ENCODE results near the gene GNAS. TPM values are rescaled to one million over a fixed set of nuclear protein-coding genes. Genes with fewer than 3 reads are reported as not detected.
A peak's percentile ranks its signal among the peaks of the same experiment; 100 is the strongest.

GNAS gene
- polyA plus RNA-seq, 1 donor = 930 TPM

DNA sequence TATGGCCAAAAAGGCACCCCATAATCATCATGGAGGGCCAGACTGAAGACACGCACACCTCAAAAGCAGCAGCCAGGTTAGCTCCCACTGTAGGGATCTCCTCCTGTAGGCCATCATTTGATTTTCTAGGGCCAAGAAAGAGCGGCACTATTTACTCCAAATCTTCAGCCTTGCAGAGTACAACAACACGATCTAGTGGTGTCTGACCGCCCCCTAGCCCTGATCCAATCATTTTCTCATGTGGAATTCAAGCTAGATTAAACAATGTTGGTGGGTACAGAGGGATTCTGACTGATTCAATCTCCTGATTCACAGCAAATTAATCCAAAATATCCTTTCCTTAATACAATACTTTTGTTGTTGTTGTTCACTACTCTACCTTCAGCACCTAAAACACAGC lies 14.3 kb upstream of the GNAS start:
- no CpG with 5 or more reads among the region's 4 CpGs for WGBS (ENCODE audit: insufficient coverage, low lambda C conversion rate)
- DNase-seq = no peak
- no peak overlapping the region for H3K4me3 ChIP-seq (ENCODE audit: low read length)
- peaks cover 20% of the 10 kb centered on the region for H3K9me3 ChIP-seq (ENCODE audit: control insufficient read depth, low read depth, low read length)
- peaks cover 4% of the 10 kb centered on the region for H3K36me3 ChIP-seq (ENCODE audit: control insufficient read depth, insufficient read depth, low read length)
- H3K27ac ChIP-seq (ENCODE audit: low read length) = no peak overlapping the region
- H3K27me3 ChIP-seq (ENCODE audit: control insufficient read depth, insufficient read depth, low read length) = peaks cover 56% of the 10 kb centered on the region
- no peaks in the 10 kb centered on the region for H3K4me1 ChIP-seq (ENCODE audit: control insufficient read depth, insufficient read depth, low read length)

DNA sequence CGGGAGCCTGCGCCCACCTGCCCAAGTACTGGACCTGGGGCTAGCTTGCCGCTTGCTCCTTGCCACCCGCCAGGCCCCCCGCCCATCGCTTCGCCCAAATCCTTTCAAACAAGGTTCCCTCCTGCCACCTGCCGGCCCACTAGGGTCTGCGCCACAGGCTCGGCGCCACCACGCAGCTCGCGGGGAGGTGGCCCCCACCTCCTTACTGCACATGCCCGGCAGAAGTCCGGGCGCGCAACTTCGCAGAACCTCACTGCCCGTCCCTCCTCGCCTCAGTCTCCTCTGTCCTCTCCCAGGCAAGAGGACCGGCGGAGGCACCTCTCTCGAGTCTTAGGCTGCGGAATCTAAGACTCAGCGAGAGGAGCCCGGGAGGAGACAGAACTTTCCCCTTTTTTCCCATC lies 13.0 kb upstream of the GNAS start:
- H3K9me3 ChIP-seq (ENCODE audit: control insufficient read depth, low read depth, low read length) = peaks cover 20% of the 10 kb centered on the region
- H3K27me3 ChIP-seq (ENCODE audit: control insufficient read depth, insufficient read depth, low read length) = peaks cover 61% of the 10 kb centered on the region
- no peak overlapping the region for H3K27ac ChIP-seq (ENCODE audit: low read length)
- DNase-seq = no peak
- peaks cover 4% of the 10 kb centered on the region for H3K36me3 ChIP-seq (ENCODE audit: control insufficient read depth, insufficient read depth, low read length)
- WGBS (ENCODE audit: insufficient coverage, low lambda C conversion rate) = no CpG with 5 or more reads among the region's 27 CpGs
- H3K4me3 ChIP-seq (ENCODE audit: low read length) = no peak overlapping the region
- no peaks in the 10 kb centered on the region for H3K4me1 ChIP-seq (ENCODE audit: control insufficient read depth, insufficient read depth, low read length)

DNA sequence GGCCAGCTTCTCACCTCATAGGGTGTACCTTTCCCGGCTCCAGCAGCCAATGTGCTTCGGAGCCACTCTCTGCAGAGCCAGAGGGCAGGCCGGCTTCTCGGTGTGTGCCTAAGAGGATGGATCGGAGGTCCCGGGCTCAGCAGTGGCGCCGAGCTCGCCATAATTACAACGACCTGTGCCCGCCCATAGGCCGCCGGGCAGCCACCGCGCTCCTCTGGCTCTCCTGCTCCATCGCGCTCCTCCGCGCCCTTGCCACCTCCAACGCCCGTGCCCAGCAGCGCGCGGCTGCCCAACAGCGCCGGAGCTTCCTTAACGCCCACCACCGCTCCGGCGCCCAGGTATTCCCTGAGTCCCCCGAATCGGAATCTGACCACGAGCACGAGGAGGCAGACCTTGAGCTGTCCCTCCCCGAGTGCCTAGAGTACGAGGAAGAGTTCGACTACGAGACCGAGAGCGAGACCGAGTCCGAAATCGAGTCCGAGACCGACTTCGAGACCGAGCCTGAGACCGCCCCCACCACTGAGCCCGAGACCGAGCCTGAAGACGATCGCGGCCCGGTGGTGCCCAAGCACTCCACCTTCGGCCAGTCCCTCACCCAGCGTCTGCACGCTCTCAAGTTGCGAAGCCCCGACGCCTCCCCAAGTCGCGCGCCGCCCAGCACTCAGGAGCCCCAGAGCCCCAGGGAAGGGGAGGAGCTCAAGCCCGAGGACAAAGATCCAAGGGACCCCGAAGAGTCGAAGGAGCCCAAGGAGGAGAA lies 12.3 kb upstream of the GNAS start:
- peaks cover 62% of the 10 kb centered on the region for H3K27me3 ChIP-seq (ENCODE audit: control insufficient read depth, insufficient read depth, low read length)
- H3K4me3 ChIP-seq (ENCODE audit: low read length) = no peak overlapping the region

DNA sequence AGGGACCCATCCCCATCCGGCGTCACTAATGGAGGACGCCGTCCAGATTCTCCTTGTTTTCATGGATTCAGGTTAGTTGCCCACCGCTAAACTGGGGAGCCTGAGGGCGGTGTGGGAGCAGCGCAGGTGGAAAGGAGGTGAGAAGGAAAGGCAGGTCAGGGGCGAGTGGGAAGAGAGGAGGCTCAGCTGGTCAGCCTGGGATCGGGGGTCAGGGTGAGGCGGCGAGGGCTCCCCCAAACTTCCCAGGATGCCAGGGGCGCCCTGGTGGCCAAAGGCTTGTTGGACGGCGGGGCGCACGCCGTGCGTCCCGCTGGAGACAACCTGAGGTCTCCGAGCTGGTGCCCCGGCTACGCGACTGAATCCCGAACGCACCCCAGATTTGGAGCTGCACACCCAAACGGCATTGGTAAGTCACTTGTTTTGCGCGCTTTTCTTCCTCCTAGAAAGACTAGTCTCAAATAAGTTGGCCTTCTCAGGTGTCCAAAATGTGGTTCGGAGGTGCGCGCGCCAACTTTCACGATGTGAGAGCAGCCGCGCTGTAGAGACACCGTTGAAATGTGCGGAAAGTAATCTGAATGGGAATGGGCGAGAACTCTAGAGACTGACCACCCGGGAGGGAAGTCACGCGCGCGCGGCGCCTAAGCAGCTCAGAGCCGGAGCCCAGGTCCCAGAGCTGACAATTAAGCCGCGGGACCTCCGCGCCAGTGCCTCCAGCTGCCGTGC lies 11.5 kb upstream of the GNAS start:
- Histone ChIP-seq H3K36me3 (ENCODE audit: control insufficient read depth, insufficient read depth, low read length) (peaks cover 4% of the 10 kb centered on the region), H3K9me3 (ENCODE audit: control insufficient read depth, low read depth, low read length) (peaks cover 20% of the 10 kb centered on the region), H3K4me1 (ENCODE audit: control insufficient read depth, insufficient read depth, low read length) (no peaks in the 10 kb centered on the region), H3K27ac (ENCODE audit: low read length) (no peak overlapping the region), H3K27me3 (ENCODE audit: control insufficient read depth, insufficient read depth, low read length) (peaks cover 59% of the 10 kb centered on the region), H3K4me3 (ENCODE audit: low read length) (no peak overlapping the region)
- 29% methylated on average over 6 of the region's 51 CpGs for WGBS (ENCODE audit: insufficient coverage, low lambda C conversion rate)
- DNase-seq = no peak

More for the DNA sequence above, 12.3 kb upstream of the GNAS start:
- DNase-seq = no peak
- H3K36me3 ChIP-seq (ENCODE audit: control insufficient read depth, insufficient read depth, low read length) = peaks cover 4% of the 10 kb centered on the region
- no peak overlapping the region for H3K27ac ChIP-seq (ENCODE audit: low read length)
- H3K4me1 ChIP-seq (ENCODE audit: control insufficient read depth, insufficient read depth, low read length) = no peaks in the 10 kb centered on the region
- H3K9me3 ChIP-seq (ENCODE audit: control insufficient read depth, low read depth, low read length) = peaks cover 20% of the 10 kb centered on the region
- no CpG with 5 or more reads among the region's 67 CpGs for WGBS (ENCODE audit: insufficient coverage, low lambda C conversion rate)

DNA sequence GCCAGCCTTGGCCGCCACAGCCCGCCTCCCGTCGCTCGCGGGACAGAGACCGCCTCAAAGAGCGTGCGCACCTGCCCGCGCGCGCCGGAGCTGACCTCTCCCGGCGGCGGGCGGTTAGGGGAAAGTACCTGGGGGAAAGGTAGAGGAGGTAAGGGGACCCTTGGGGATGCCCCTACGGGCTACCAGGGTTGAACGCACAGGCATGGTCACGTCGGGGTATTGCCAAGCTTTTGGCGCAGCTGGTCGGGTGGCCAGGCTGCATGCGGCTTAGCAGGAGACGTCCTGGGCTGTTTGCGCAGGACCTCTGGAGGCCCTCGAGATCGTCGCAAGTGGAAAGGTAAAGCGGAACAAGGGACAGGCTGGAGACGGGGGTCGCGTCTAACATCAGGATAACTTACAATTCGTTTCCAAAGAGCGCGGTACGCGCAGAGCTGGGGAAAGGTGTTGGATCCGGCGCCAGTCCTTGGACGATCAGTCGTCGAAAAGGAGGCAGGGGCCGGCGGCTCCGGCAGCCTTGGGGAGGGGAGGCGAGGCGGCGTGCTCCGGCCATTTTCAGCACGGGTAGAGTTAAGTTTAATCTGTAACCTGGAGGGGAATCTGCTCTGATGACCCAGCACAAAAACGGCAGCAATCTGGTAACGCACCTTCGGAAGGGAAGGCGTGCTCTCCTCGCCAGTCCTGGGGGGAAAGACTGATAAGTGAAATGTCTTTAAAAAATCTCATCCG lies 10.8 kb upstream of the GNAS start:
- H3K27ac ChIP-seq (ENCODE audit: low read length) = no peak overlapping the region
- peak in 1 of 2 donors; percentile 15 for DNase-seq
- WGBS (ENCODE audit: insufficient coverage, low lambda C conversion rate) = 75% methylated on average over 4 of the region's 58 CpGs
- no peak overlapping the region for H3K4me3 ChIP-seq (ENCODE audit: low read length)
- peaks cover 58% of the 10 kb centered on the region for H3K27me3 ChIP-seq (ENCODE audit: control insufficient read depth, insufficient read depth, low read length)
- H3K36me3 ChIP-seq (ENCODE audit: control insufficient read depth, insufficient read depth, low read length) = peaks cover 4% of the 10 kb centered on the region
- H3K9me3 ChIP-seq (ENCODE audit: control insufficient read depth, low read depth, low read length) = peaks cover 20% of the 10 kb centered on the region
- H3K4me1 ChIP-seq (ENCODE audit: control insufficient read depth, insufficient read depth, low read length) = no peaks in the 10 kb centered on the region

DNA sequence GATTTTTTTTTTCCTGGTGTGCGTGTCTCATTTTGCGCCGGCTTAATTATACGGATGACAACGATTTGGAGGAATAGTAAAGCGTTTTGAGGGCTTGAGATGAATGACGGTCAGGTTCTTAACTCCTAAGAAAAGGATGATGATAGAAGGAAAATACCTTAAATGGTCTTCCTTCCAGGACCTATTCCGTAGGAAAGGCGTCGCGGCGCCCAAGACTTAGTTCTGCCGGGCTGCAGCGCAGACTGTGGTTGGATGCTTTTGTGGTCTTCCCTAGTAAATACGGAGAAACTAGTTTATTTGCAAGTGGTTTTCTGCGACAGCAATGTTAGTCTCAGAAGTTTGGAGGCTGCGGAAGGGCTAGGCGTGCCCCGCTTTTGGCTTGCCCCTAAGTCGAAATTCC lies 10.2 kb upstream of the GNAS start:
- no peak for DNase-seq
- Histone ChIP-seq H3K9me3 (ENCODE audit: control insufficient read depth, low read depth, low read length) (peaks cover 20% of the 10 kb centered on the region), H3K4me1 (ENCODE audit: control insufficient read depth, insufficient read depth, low read length) (no peaks in the 10 kb centered on the region), H3K4me3 (ENCODE audit: low read length) (no peak overlapping the region), H3K27me3 (ENCODE audit: control insufficient read depth, insufficient read depth, low read length) (peaks cover 58% of the 10 kb centered on the region), H3K27ac (ENCODE audit: low read length) (no peak overlapping the region), H3K36me3 (ENCODE audit: control insufficient read depth, insufficient read depth, low read length) (peaks cover 4% of the 10 kb centered on the region)
- WGBS (ENCODE audit: insufficient coverage, low lambda C conversion rate) = 40% methylated on average over 1 of the region's 20 CpGs

DNA sequence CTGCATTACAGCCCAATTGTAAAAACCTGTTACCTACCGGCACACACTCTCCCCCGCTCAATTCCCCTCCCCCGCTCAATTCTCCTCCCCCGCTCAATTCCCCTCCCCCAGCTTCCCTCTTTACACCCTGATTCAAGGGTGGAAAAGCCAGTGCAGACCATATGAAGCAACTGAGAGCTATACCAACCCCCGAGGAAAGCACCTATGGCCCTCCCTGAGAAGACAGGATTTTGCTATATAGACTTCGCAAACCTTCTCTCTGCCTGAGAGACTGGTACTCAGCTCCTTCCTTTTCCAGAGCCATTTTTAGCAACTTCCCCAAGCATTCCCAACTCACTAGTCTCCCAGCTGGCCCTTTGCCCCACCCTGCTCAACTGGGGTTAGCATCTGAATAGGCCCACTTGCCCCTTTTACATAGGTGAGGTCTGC lies 9.4 kb upstream of the GNAS start:
- peaks cover 4% of the 10 kb centered on the region for H3K36me3 ChIP-seq (ENCODE audit: control insufficient read depth, insufficient read depth, low read length)
- DNase-seq = no peak
- no CpG with 5 or more reads among the region's 6 CpGs for WGBS (ENCODE audit: insufficient coverage, low lambda C conversion rate)
- no peak overlapping the region for H3K4me3 ChIP-seq (ENCODE audit: low read length)
- peaks cover 20% of the 10 kb centered on the region for H3K9me3 ChIP-seq (ENCODE audit: control insufficient read depth, low read depth, low read length)
- H3K4me1 ChIP-seq (ENCODE audit: control insufficient read depth, insufficient read depth, low read length) = no peaks in the 10 kb centered on the region
- no peak overlapping the region for H3K27ac ChIP-seq (ENCODE audit: low read length)
- peaks cover 58% of the 10 kb centered on the region for H3K27me3 ChIP-seq (ENCODE audit: control insufficient read depth, insufficient read depth, low read length)

DNA sequence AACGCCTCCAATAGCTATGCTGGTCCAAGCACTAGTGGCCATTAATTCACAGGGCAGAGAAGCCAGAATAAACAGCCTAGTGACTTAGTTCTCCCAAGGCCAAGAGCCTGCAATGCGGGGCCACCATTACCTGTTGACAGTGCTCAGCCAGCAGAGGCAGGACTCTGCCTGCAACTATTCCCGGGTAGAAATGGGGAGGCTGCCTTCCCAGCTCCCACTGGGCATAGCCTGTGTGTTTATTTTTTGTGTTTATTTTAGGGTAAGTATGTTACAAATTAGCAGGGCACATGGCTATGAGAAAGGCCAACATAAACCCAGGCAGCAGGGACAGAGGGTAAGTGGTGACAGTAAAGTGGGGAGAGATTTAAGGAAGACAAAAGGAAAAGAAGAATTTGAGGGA lies 6.8 kb upstream of the GNAS start:
- WGBS (ENCODE audit: insufficient coverage, low lambda C conversion rate) = no CpG with 5 or more reads among the region's 3 CpGs
- Histone ChIP-seq H3K9me3 (ENCODE audit: control insufficient read depth, low read depth, low read length) (peaks cover 14% of the 10 kb centered on the region), H3K36me3 (ENCODE audit: control insufficient read depth, insufficient read depth, low read length) (peaks cover 4% of the 10 kb centered on the region), H3K27me3 (ENCODE audit: control insufficient read depth, insufficient read depth, low read length) (peaks cover 35% of the 10 kb centered on the region), H3K27ac (ENCODE audit: low read length) (no peak overlapping the region), H3K4me1 (ENCODE audit: control insufficient read depth, insufficient read depth, low read length) (no peaks in the 10 kb centered on the region), H3K4me3 (ENCODE audit: low read length) (no peak overlapping the region)
- no peak for DNase-seq

DNA sequence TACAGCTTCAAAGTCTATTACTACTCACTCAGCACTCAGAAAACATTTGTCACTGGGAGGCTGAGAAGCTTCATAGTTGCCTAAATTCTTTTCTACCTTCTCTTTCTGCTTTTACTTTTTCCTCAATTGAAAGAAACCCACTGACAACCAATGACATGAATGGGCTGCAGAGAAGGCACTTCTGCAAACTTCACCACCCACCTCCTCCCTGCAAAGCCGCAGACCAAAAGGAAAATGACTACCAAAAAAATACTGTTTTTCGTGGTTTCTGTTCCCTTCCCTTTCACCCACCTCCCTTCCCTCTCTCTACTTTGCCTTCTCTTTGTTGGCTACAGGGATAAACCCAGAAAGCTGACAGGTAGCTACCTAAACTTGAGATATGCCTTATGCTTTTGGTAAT lies 5.1 kb upstream of the GNAS start:
- Histone ChIP-seq H3K4me3 (ENCODE audit: low read length) (no peak overlapping the region), H3K9me3 (ENCODE audit: control insufficient read depth, low read depth, low read length) (peaks cover 10% of the 10 kb centered on the region), H3K27ac (ENCODE audit: low read length) (no peak overlapping the region), H3K4me1 (ENCODE audit: control insufficient read depth, insufficient read depth, low read length) (no peaks in the 10 kb centered on the region), H3K36me3 (ENCODE audit: control insufficient read depth, insufficient read depth, low read length) (no peaks in the 10 kb centered on the region), H3K27me3 (ENCODE audit: control insufficient read depth, insufficient read depth, low read length) (peaks cover 30% of the 10 kb centered on the region)
- 83% methylated on average over 1 of the region's 2 CpGs for WGBS (ENCODE audit: insufficient coverage, low lambda C conversion rate)
- no peak for DNase-seq

DNA sequence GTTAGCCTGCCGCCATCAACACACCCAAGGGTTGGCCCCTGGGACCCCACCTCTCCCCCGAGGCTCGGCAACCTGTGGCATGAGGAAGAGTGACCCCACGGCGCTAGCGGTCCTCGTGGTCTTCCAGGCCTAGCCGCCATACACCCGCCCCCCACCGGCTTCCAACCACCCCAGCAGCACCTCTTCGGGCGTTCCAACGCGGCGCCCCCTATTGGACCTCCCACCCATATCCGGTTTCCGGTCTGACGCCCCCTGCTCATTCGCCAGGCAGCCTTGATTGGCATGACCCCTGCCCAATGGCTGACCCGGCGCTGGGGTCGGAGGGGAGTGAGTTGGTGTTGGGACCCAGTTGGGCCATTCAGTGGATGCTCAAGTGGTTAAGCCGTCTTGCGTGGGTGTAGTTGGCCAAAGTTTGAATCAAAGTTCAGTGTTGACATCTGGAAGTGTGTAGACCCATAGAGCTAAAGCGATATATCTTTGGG lies 1.8 kb upstream of the GNAS start, which contains the start of gene GNAS-AS1:
Gene GNAS-AS1 (minus strand): TSS at position 210 of the 482 bp plus-strand sequence.
- WGBS (ENCODE audit: insufficient coverage, low lambda C conversion rate) = no CpG with 5 or more reads among the region's 25 CpGs
- H3K4me1 ChIP-seq (ENCODE audit: control insufficient read depth, insufficient read depth, low read length) = peaks cover 2% of the 10 kb centered on the region
- H3K36me3 ChIP-seq (ENCODE audit: control insufficient read depth, insufficient read depth, low read length) = no peaks in the 10 kb centered on the region
- H3K4me3 ChIP-seq (ENCODE audit: low read length) = peak within 1 kb of the TSS; percentile 55
- H3K9me3 ChIP-seq (ENCODE audit: control insufficient read depth, low read depth, low read length) = peaks cover 34% of the 10 kb centered on the region
- peak; percentile 69 to 82 for DNase-seq
- H3K27me3 ChIP-seq (ENCODE audit: control insufficient read depth, insufficient read depth, low read length) = peaks cover 44% of the 10 kb centered on the region
- no peak within 1 kb of the TSS for H3K27ac ChIP-seq (ENCODE audit: low read length)
